Stimulated activated effector memory CD8-positive, alpha-beta T cell treated with anti-CD3 and anti-CD28 coated beads, Interleukin-12 subunit alpha, Interleukin-12 subunit beta, amount 100 ng/mL, for 72 hours (primary cell): ENCODE results near the gene ZBTB43.

ENCODE experiments used
- ATAC-seq: fragments of 150-1000 bp; cut with Tn5 transposase; 2 replicates; pipeline ENCODE4 v1.10.0; 2021
- DNase-seq, 2 donors: peaks; one replicate each; pipeline ENCODE4 v3.0.0; 2021 to 2022; ENCODE audit warnings: low spot score in 2 of 2
- H3K27ac Mint-ChIP-seq: one replicate; pipeline ENCODE4 v1.8.0; 2022; ENCODE audit warnings: mild to moderate bottlenecking, mixed read lengths
- H3K36me3 Mint-ChIP-seq: one replicate; pipeline ENCODE4 v1.8.0; 2022; ENCODE audit warnings: mild to moderate bottlenecking, mixed read lengths
- H3K4me1 Mint-ChIP-seq: one replicate; pipeline ENCODE4 v1.8.0; 2022; ENCODE audit warnings: mixed read lengths
- H3K4me3 Mint-ChIP-seq: one replicate; pipeline ENCODE4 v1.8.0; 2022; ENCODE audit warnings: mild to moderate bottlenecking, mixed read lengths
- H3K9me3 Mint-ChIP-seq: one replicate; pipeline ENCODE4 v1.8.0; 2022; ENCODE audit warnings: mixed read lengths

Gene ZBTB43

GRCh38 chr9:126876531-126876930 lies 71.7 kb downstream of the ZBTB43 start:
- Mint-ChIP-seq H3K27ac (peak overlapping the region; percentile 71), H3K36me3 (peaks cover 16% of the 10 kb centered on the region), H3K9me3 (no peaks in the 10 kb centered on the region), H3K4me3 (no peak overlapping the region), H3K4me1 (peaks cover 31% of the 10 kb centered on the region)
- ATAC-seq (no peak), DNase-seq (no peak)

- DNase-seq (no peak), ATAC-seq (no peak)
- peaks cover 25% of the 10 kb centered on the region for H3K36me3 Mint-ChIP-seq
- H3K4me1 Mint-ChIP-seq: peaks cover 27% of the 10 kb centered on the region
- no peaks in the 10 kb centered on the region for H3K9me3 Mint-ChIP-seq
- no peak overlapping the region for H3K4me3 Mint-ChIP-seq
- peak overlapping the region; percentile 71 for H3K27ac Mint-ChIP-seq
These were observed 72.6 kb downstream of the ZBTB43 start for GRCh38 chr9:126877418-126877817.

GRCh38 chr9:126879288-126879687 lies 74.4 kb downstream of the ZBTB43 start:
- peaks cover 37% of the 10 kb centered on the region for H3K36me3 Mint-ChIP-seq
- no peak overlapping the region for H3K4me3 Mint-ChIP-seq
- no peak overlapping the region for H3K27ac Mint-ChIP-seq
- DNase-seq (no peak), ATAC-seq (no peak)
- no peaks in the 10 kb centered on the region for H3K9me3 Mint-ChIP-seq
- peaks cover 22% of the 10 kb centered on the region for H3K4me1 Mint-ChIP-seq

GRCh38 chr9:126880226-126880946 lies 75.5 kb downstream of the ZBTB43 start:
- peaks cover 22% of the 10 kb centered on the region for H3K4me1 Mint-ChIP-seq
- peaks cover 37% of the 10 kb centered on the region for H3K36me3 Mint-ChIP-seq
- no peak for ATAC-seq
- no peaks in the 10 kb centered on the region for H3K9me3 Mint-ChIP-seq
- no peak for DNase-seq
- H3K27ac Mint-ChIP-seq: no peak overlapping the region
- no peak overlapping the region for H3K4me3 Mint-ChIP-seq

- Mint-ChIP-seq H3K36me3 (peaks cover 37% of the 10 kb centered on the region), H3K9me3 (no peaks in the 10 kb centered on the region), H3K4me1 (peaks cover 22% of the 10 kb centered on the region), H3K4me3 (no peak overlapping the region), H3K27ac (no peak overlapping the region)
- DNase-seq: no peak
- ATAC-seq: no peak
These were observed 76.1 kb downstream of the ZBTB43 start for GRCh38 chr9:126880947-126881332.

- no peak for DNase-seq
- no peak for ATAC-seq
- Mint-ChIP-seq H3K36me3 (peaks cover 37% of the 10 kb centered on the region), H3K4me3 (no peak overlapping the region), H3K4me1 (peaks cover 4% of the 10 kb centered on the region), H3K9me3 (no peaks in the 10 kb centered on the region), H3K27ac (no peak overlapping the region)
These were observed 77.9 kb downstream of the ZBTB43 start for GRCh38 chr9:126882746-126883145.

- no peak for ATAC-seq
- Mint-ChIP-seq H3K27ac (no peak overlapping the region), H3K36me3 (peaks cover 37% of the 10 kb centered on the region), H3K4me1 (no peaks in the 10 kb centered on the region), H3K9me3 (no peaks in the 10 kb centered on the region), H3K4me3 (no peak overlapping the region)
- no peak for DNase-seq
These were observed 78.8 kb downstream of the ZBTB43 start for GRCh38 chr9:126883636-126884035.

GRCh38 chr9:126885131-126885641 lies 80.3 kb downstream of the ZBTB43 start:
- DNase-seq (no peak), ATAC-seq (no peak)
- Mint-ChIP-seq H3K9me3 (no peaks in the 10 kb centered on the region), H3K36me3 (peaks cover 27% of the 10 kb centered on the region), H3K4me3 (no peak overlapping the region), H3K4me1 (no peaks in the 10 kb centered on the region), H3K27ac (no peak overlapping the region)

GRCh38 chr9:126886034-126886822 lies 81.4 kb downstream of the ZBTB43 start:
- Mint-ChIP-seq H3K27ac (no peak overlapping the region), H3K4me1 (no peaks in the 10 kb centered on the region), H3K9me3 (no peaks in the 10 kb centered on the region), H3K36me3 (peaks cover 21% of the 10 kb centered on the region), H3K4me3 (no peak overlapping the region)
- ATAC-seq (no peak), DNase-seq (no peak)

GRCh38 chr9:126886897-126887296 lies 82.1 kb downstream of the ZBTB43 start:
- DNase-seq (no peak), ATAC-seq (no peak)
- no peak overlapping the region for H3K27ac Mint-ChIP-seq
- no peak overlapping the region for H3K4me3 Mint-ChIP-seq
- peaks cover 17% of the 10 kb centered on the region for H3K36me3 Mint-ChIP-seq
- H3K4me1 Mint-ChIP-seq: no peaks in the 10 kb centered on the region
- H3K9me3 Mint-ChIP-seq: no peaks in the 10 kb centered on the region
